HEK293T (cell line): ENCODE measurements around the gene COX8A.

Source experiments
- CTCF ChIA-PET: fragments of 350-600 bp; formaldehyde crosslinking; extraction: SDS; loops from one replicate; lab custom pipeline; 2021; ENCODE audit warnings: antibody characterized with exemption, inconsistent platforms; lab: Yijun Ruan, JAX
- POLR2A ChIA-PET: fragments of 350-600 bp; formaldehyde crosslinking; extraction: SDS; loops from one replicate; lab custom pipeline; 2020; ENCODE audit warnings: antibody characterized with exemption, inconsistent platforms; lab: Yijun Ruan, JAX
- DNase-seq: peaks from one replicate; pipeline ENCODE4 v3.0.0; 2012; ENCODE audit warnings: mixed read lengths; ENCODE audit errors: extremely low spot score
- ARNT ChIP-seq: fragments of 450-650 bp; IDR thresholded peaks from 2 replicates; pipeline ENCODE4 v1.6.1; 2017; ENCODE audit warnings: mild to moderate bottlenecking
- BHLHE40 ChIP-seq: fragments of 450-650 bp; IDR thresholded peaks from 2 replicates; pipeline ENCODE4 v1.6.1; 2016; ENCODE audit warnings: mild to moderate bottlenecking, moderate library complexity, borderline replicate concordance
- CTBP1 ChIP-seq: fragments of 450-650 bp; IDR thresholded peaks from 2 replicates; pipeline ENCODE4 v1.6.1; 2016; ENCODE audit warnings: borderline replicate concordance
- ELF4 ChIP-seq: fragments of 450-650 bp; IDR thresholded peaks from 2 replicates; pipeline ENCODE4 v1.6.1; 2017; ENCODE audit warnings: antibody characterized with exemption
- FOXA1 ChIP-seq: fragments of 450-650 bp; IDR thresholded peaks from 2 replicates; pipeline ENCODE4 v1.6.1; 2016; ENCODE audit warnings: mild to moderate bottlenecking
- FOXK2 ChIP-seq: fragments of 450-650 bp; IDR thresholded peaks from 2 replicates; pipeline ENCODE4 v1.6.1; 2016; ENCODE audit warnings: mild to moderate bottlenecking
- FOXM1 ChIP-seq: fragments of 450-650 bp; IDR thresholded peaks from 2 replicates; pipeline ENCODE4 v1.6.1; 2017; ENCODE audit warnings: mild to moderate bottlenecking, borderline replicate concordance
- HDGF ChIP-seq: fragments of 450-650 bp; IDR thresholded peaks from 2 replicates; pipeline ENCODE4 v1.6.1; 2017; ENCODE audit warnings: antibody characterized with exemption, borderline replicate concordance
- L3MBTL2 ChIP-seq: fragments of 450-650 bp; conservative IDR thresholded peaks from 2 replicates; pipeline ENCODE4 v1.6.1; 2016; ENCODE audit warnings: mild to moderate bottlenecking
- LEF1 ChIP-seq: fragments of 450-650 bp; IDR thresholded peaks from 2 replicates; pipeline ENCODE4 v1.6.1; 2017; ENCODE audit warnings: mild to moderate bottlenecking, borderline replicate concordance
- NFRKB ChIP-seq: fragments of 450-650 bp; IDR thresholded peaks from 2 replicates; pipeline ENCODE4 v1.6.1; 2016; ENCODE audit warnings: mild to moderate bottlenecking, moderate library complexity
- PKNOX1 ChIP-seq: fragments of 450-650 bp; IDR thresholded peaks from 2 replicates; pipeline ENCODE4 v1.6.1; 2016
- SP1 ChIP-seq: fragments of 450-650 bp; IDR thresholded peaks from 2 replicates; pipeline ENCODE4 v1.6.1; 2017
- SUZ12 ChIP-seq: fragments of 450-650 bp; IDR thresholded peaks from 2 replicates; pipeline ENCODE4 v1.6.1; 2016; ENCODE audit warnings: mild to moderate bottlenecking
- TARDBP ChIP-seq: fragments of 450-650 bp; IDR thresholded peaks from 2 replicates; pipeline ENCODE4 v1.6.1; 2016
- ZNF384 ChIP-seq: fragments of 450-650 bp; IDR thresholded peaks from 2 replicates; pipeline ENCODE4 v1.6.1; 2016

COX8A gene, protein sequence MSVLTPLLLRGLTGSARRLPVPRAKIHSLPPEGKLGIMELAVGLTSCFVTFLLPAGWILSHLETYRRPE

DNA sequence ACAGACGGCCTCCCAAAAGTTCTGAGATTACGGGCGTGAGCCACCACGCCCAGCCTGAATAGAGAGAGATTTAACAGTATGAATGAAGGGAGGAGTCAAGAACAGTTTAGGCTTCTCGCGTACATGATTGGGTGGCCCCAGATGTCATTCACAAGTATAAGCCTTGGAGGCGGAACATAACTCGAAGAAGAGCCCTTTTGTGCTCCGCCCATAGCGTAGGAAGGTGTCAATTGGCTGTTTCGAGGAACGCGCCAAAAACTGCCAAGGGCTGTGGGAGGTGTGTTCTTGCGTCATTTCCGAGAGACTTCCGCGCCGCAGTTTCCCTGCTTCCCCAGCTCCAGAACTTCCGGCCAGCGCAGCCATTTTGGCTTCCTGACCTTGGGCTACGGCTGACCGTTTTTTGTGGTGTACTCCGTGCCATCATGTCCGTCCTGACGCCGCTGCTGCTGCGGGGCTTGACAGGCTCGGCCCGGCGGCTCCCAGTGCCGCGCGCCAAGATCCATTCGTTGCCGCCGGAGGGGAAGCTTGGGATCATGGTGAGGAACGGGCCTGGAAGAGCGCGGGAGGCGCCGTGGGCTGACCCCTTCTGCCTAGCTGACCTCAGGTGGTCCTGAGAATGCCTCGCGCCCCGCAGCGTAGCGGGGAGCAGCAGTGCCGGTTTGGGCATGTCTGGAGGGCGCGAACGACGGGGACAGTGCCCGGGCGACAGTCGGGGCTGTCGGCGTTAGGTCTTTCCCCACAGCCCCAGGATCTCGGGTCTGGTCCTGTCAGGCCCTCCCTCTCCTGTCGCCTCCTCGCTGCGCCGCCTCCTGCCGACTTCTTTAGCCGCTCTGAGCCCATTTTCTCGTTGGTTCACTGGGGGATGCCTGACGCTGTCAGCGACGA, at the start of gene COX8A:
Gene COX8A (plus strand): TSS at position 362 of the 885 bp plus-strand sequence. CDS start 61 bp downstream, at position 423.
- CTCF ChIA-PET: interaction anchor here (0.8 kb wide), 1 partner anchor 29 kb away, joined by 3 read pairs; no protein-coding TSS in a partner anchor
- DNase-seq: peak; percentile 96
- TF ChIP-seq ZNF384 (peak; percentile 84; the same call in 1 of the 2 replicates), L3MBTL2 (peak; percentile 16; the same call in 1 of the 2 replicates), SUZ12 (no peak), CTBP1 (no peak), ELF4 (peak; percentile 69), PKNOX1 (peak; percentile 98), HDGF (0 out of 2 replicates have a peak, but pooled peaks have one; percentile 58)
- POLR2A ChIA-PET: interaction anchor here (0.6 to 1.7 kb wide), 16 partner anchors 9 to 211 kb away, joined by 3 to 9 read pairs (median 3); partner anchors contain the start of genes OTUB1 and STIP1

- POLR2A ChIA-PET: no interaction called here
- no peak for TF ChIP-seq SP1
- no peak for TF ChIP-seq ZNF384
- no peak for TF ChIP-seq BHLHE40
- TF ChIP-seq FOXM1: no peak
- no peak for TF ChIP-seq CTBP1
- TF ChIP-seq L3MBTL2: no peak
- no peak for TF ChIP-seq HDGF
- TF ChIP-seq SUZ12: no peak
- TF ChIP-seq PKNOX1: no peak
- TF ChIP-seq LEF1: no peak
- TF ChIP-seq TARDBP: no peak
- TF ChIP-seq ELF4: no peak
- TF ChIP-seq FOXA1: no peak
- TF ChIP-seq ARNT: no peak
- TF ChIP-seq FOXK2: no peak
- no peak for TF ChIP-seq NFRKB
- CTCF ChIA-PET: interaction anchor here (0.9 kb wide), 1 partner anchor 93 kb away, joined by 3 read pairs; no protein-coding TSS in a partner anchor
- DNase-seq: no peak
Observed at GRCh38 chr11:63929616-63930015, 44.8 kb upstream of the COX8A start.

DNA sequence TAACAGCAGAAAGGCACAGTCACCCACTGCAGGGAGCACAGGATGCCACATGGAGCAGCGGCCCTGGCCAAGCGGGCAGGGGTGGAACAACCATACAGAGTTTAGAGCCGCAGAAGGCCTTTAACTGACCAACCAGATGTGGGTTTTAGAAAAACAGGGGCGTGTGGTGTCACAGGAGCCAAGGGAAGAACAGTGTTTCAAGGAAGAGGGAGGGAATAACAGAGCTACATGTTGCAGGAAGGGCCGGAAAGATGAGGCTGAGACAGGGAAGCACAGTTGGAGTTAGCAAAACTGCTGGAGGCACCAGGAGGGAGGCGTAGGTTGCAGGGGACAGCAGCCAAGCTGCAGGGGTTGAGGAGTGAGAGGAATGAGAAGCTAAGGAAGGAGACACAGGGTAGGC, 43.4 kb upstream of the COX8A start:
- CTCF ChIA-PET: interaction anchor here (0.6 kb wide), 1 partner anchor 10 kb away, joined by 3 read pairs; no protein-coding TSS in a partner anchor
- no peak for DNase-seq
- TF ChIP-seq CTBP1 (no peak), LEF1 (no peak), ELF4 (no peak), ARNT (no peak), PKNOX1 (no peak), FOXA1 (no peak), BHLHE40 (no peak), NFRKB (no peak), L3MBTL2 (no peak), FOXK2 (no peak), SP1 (no peak), FOXM1 (no peak), ZNF384 (no peak), SUZ12 (no peak), HDGF (no peak), TARDBP (no peak)
- POLR2A ChIA-PET: no interaction called here

- POLR2A ChIA-PET: no interaction called here
- DNase-seq: no peak
- CTCF ChIA-PET: no interaction called here
- TF ChIP-seq TARDBP: no peak
- TF ChIP-seq SP1: no peak
- no peak for TF ChIP-seq SUZ12
- TF ChIP-seq ELF4: no peak
- TF ChIP-seq FOXA1: no peak
- TF ChIP-seq CTBP1: no peak
- no peak for TF ChIP-seq LEF1
- no peak for TF ChIP-seq HDGF
- no peak for TF ChIP-seq BHLHE40
- no peak for TF ChIP-seq PKNOX1
- no peak for TF ChIP-seq FOXK2
- no peak for TF ChIP-seq L3MBTL2
Observed at GRCh38 chr11:63931876-63932275, 42.5 kb upstream of the COX8A start.

DNA sequence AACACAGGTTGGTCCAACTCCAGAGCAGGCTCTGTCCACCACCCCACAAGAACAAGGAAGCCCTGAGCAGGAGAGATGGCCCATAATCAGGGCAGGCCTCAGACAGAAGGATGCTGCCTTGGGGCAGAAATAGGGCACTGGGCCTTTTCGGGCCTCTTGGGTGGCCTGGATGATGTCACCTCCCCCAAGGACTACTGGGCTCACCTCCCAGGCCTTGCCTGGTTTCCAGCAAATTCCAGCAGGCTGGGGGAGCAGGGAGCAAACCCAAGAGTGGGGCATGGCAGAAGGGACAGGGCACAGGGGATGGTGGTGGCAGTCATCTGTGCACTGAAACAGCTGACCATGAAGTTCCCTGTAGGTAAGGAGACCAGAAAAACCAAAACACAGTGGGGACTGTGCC, 41.0 kb upstream of the COX8A start:
- ChIA-PET CTCF (interaction anchor here (2.0 kb wide), 1 partner anchor 12 kb away, joined by 9 read pairs; no protein-coding TSS in a partner anchor), POLR2A (interaction anchor here (1.1 kb wide), 1 partner anchor 16 kb away, joined by 3 read pairs; the partner anchor contains the start of gene RCOR2)
- TF ChIP-seq SP1: no peak
- no peak for TF ChIP-seq ELF4
- TF ChIP-seq TARDBP: no peak
- no peak for TF ChIP-seq FOXM1
- no peak for TF ChIP-seq NFRKB
- TF ChIP-seq PKNOX1: no peak
- no peak for TF ChIP-seq FOXK2
- TF ChIP-seq ZNF384: no peak
- no peak for TF ChIP-seq FOXA1
- no peak for TF ChIP-seq CTBP1
- no peak for DNase-seq
